Activated T-helper 1 cell treated with anti-CD3 and anti-CD28 coated beads, Interleukin-2, amount 50 U/mL, for 16 hours (primary cell): Measurements from ENCODE around the gene MED13L.

Experiments
- DNase-seq, 2 donors: peaks; one replicate each; pipeline ENCODE4 v3.0.0-alpha.2; 2020; ENCODE audit warnings: low read depth in 1 of 2, low spot score in 1 of 2

Gene MED13L

GRCh38 chr12:116157845-116158267 is 119.6 kb downstream of the MED13L start:
- no peak for DNase-seq

GRCh38 chr12:116156614-116157013 is 120.9 kb downstream of the MED13L start:
- DNase-seq = no peak

GRCh38 chr12:116155383-116155782 is 122.1 kb downstream of the MED13L start:
- no peak for DNase-seq

GRCh38 chr12:116153983-116154382 is 123.5 kb downstream of the MED13L start:
- DNase-seq = no peak

GRCh38 chr12:116153113-116153512 is 124.4 kb downstream of the MED13L start:
- no peak for DNase-seq

GRCh38 chr12:116152268-116152667 is 125.2 kb downstream of the MED13L start:
- no peak for DNase-seq

GRCh38 chr12:116150452-116150851 is 127.0 kb downstream of the MED13L start:
- no peak for DNase-seq

GRCh38 chr12:116150001-116150400 is 127.5 kb downstream of the MED13L start:
- no peak for DNase-seq

- no peak for DNase-seq
Measured at GRCh38 chr12:116148844-116149243, 128.6 kb downstream of the MED13L start.

- DNase-seq = no peak
Measured at GRCh38 chr12:116146386-116146785, 131.1 kb downstream of the MED13L start.

- DNase-seq = no peak
Measured at GRCh38 chr12:116145451-116145850, 132.0 kb downstream of the MED13L start.

- DNase-seq = no peak
Measured at GRCh38 chr12:116144384-116144783, 133.1 kb downstream of the MED13L start.

GRCh38 chr12:116143909-116144308 is 133.6 kb downstream of the MED13L start:
- no peak for DNase-seq

GRCh38 chr12:116142936-116143898 is 134.3 kb downstream of the MED13L start:
- DNase-seq = no peak

- DNase-seq = no peak
Measured at GRCh38 chr12:116141833-116142162, 135.7 kb downstream of the MED13L start.

GRCh38 chr12:116141110-116141832 is 136.2 kb downstream of the MED13L start:
- DNase-seq = no peak

GRCh38 chr12:116140529-116140928 is 137.0 kb downstream of the MED13L start:
- no peak for DNase-seq

- DNase-seq = no peak
Measured at GRCh38 chr12:116138781-116139180, 138.7 kb downstream of the MED13L start.

- DNase-seq = no peak
Measured at GRCh38 chr12:116138364-116138763, 139.1 kb downstream of the MED13L start.

- no peak for DNase-seq
Measured at GRCh38 chr12:116137318-116137717, 140.2 kb downstream of the MED13L start.

GRCh38 chr12:116136340-116136739 is 141.2 kb downstream of the MED13L start:
- no peak for DNase-seq

- no peak for DNase-seq
Measured at GRCh38 chr12:116135209-116135930, 142.1 kb downstream of the MED13L start.
